Measurements from ENCODE around the gene TUBA4A.

DNA sequence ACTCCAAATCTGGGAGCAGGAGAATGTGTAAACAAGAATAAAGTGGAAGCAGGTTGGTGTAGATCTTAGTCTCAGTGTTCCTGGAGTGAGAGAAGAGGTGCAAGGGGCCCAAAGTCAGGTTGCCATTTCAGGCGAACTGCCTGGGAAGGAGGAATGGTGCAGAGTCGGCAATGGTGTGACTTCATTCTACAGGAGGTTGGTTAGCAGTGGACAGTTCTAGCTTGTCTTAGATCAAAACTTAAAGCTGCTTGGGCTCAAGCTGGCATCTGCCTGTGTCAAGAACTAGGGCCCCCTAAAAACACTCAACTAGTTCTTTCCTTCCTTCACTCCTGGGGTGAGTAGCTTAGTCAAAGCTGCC lies 4.9 kb downstream of the TUBA4A start:
- TF ChIP-seq, protein P1, sequence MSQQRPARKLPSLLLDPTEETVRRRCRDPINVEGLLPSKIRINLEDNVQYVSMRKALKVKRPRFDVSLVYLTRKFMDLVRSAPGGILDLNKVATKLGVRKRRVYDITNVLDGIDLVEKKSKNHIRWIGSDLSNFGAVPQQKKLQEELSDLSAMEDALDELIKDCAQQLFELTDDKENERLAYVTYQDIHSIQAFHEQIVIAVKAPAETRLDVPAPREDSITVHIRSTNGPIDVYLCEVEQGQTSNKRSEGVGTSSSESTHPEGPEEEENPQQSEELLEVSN (IDR thresholded peaks at IDR 0.05), result no peak
- TF ChIP-seq EZH2 (IDR thresholded peaks at IDR 0.05; ENCODE audit: low read depth, low read length, severe bottlenecking) (no peak), POLR2A (IDR thresholded peaks at IDR 0.05; ENCODE audit: control extremely low read depth in 1 of 2, low read depth in 2 of 2, low read length in 2 of 2) (no peak), SP2 (IDR thresholded peaks at IDR 0.05; ENCODE audit: low read length) (no peak), HDAC6 (IDR thresholded peaks at IDR 0.05; ENCODE audit: low read depth, low read length) (no peak)
- TF ChIP-seq, protein P2, sequence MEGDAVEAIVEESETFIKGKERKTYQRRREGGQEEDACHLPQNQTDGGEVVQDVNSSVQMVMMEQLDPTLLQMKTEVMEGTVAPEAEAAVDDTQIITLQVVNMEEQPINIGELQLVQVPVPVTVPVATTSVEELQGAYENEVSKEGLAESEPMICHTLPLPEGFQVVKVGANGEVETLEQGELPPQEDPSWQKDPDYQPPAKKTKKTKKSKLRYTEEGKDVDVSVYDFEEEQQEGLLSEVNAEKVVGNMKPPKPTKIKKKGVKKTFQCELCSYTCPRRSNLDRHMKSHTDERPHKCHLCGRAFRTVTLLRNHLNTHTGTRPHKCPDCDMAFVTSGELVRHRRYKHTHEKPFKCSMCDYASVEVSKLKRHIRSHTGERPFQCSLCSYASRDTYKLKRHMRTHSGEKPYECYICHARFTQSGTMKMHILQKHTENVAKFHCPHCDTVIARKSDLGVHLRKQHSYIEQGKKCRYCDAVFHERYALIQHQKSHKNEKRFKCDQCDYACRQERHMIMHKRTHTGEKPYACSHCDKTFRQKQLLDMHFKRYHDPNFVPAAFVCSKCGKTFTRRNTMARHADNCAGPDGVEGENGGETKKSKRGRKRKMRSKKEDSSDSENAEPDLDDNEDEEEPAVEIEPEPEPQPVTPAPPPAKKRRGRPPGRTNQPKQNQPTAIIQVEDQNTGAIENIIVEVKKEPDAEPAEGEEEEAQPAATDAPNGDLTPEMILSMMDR (IDR thresholded peaks at IDR 0.05; ENCODE audit: control extremely low read depth in 1 of 3, insufficient read depth in 1 of 3, low read depth in 1 of 3, low read length in 3 of 3), result no peak
- TF ChIP-seq, protein P3, sequence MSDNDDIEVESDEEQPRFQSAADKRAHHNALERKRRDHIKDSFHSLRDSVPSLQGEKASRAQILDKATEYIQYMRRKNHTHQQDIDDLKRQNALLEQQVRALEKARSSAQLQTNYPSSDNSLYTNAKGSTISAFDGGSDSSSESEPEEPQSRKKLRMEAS (IDR thresholded peaks at IDR 0.05), result no peak

Data from H1 (cell line).